ENCODE results near the gene HOXC9.

Gene HOXC9

GRCh38 chr12:54000116-54001114 lies at the start of gene HOXC9:
HOXC9 (plus strand) TSS chr12:54000161; CDS start chr12:54000189, 28 bp downstream.
- DNase-seq = no peak

- no peak for DNase-seq
Measured at GRCh38 chr12:53950437-53950773, 49.6 kb upstream of the HOXC9 start.

- DNase-seq = no peak
Measured at GRCh38 chr12:53950789-53951576, 49.0 kb upstream of the HOXC9 start.

- no peak for DNase-seq
Measured at GRCh38 chr12:53951577-53952334, 48.2 kb upstream of the HOXC9 start.

- no peak for DNase-seq
Measured at GRCh38 chr12:53952335-53952694, 47.6 kb upstream of the HOXC9 start.

GRCh38 chr12:53952871-53953734 lies 46.9 kb upstream of the HOXC9 start:
- DNase-seq = no peak

- DNase-seq = no peak
Measured at GRCh38 chr12:53953831-53954693, 45.9 kb upstream of the HOXC9 start.

- DNase-seq = no peak
Measured at GRCh38 chr12:53954694-53955035, 45.3 kb upstream of the HOXC9 start, which contains the start of gene HOXC12. HOXC12 (plus strand) TSS chr12:53954903; CDS start chr12:53954930, 27 bp downstream.

- no peak for DNase-seq
Measured at GRCh38 chr12:53955036-53955775, 44.8 kb upstream of the HOXC9 start.

- no peak for DNase-seq
Measured at GRCh38 chr12:53955776-53956250, 44.1 kb upstream of the HOXC9 start.

GRCh38 chr12:53956251-53956887 lies 43.6 kb upstream of the HOXC9 start:
- no peak for DNase-seq

GRCh38 chr12:53956914-53957536 lies 42.9 kb upstream of the HOXC9 start:
- DNase-seq = no peak

GRCh38 chr12:53958128-53958527 lies 41.8 kb upstream of the HOXC9 start:
- no peak for DNase-seq

GRCh38 chr12:53959314-53959713 lies 40.6 kb upstream of the HOXC9 start:
- no peak for DNase-seq

- DNase-seq = no peak
Measured at GRCh38 chr12:53960187-53961024, 39.6 kb upstream of the HOXC9 start.

- no peak for DNase-seq
Measured at GRCh38 chr12:53961025-53961761, 38.8 kb upstream of the HOXC9 start.

All from anterior cingulate cortex (tissue), 58 donors.